Measurements from ENCODE around the gene EPDR1. TPM values are rescaled to one million over a fixed set of nuclear protein-coding genes. Genes with fewer than 3 reads are reported as not detected.

The EPDR1 gene
- total and polyA plus RNA-seq, 2 experiments from 2014 or later, result 4.4 to 13.8 TPM

DNA sequence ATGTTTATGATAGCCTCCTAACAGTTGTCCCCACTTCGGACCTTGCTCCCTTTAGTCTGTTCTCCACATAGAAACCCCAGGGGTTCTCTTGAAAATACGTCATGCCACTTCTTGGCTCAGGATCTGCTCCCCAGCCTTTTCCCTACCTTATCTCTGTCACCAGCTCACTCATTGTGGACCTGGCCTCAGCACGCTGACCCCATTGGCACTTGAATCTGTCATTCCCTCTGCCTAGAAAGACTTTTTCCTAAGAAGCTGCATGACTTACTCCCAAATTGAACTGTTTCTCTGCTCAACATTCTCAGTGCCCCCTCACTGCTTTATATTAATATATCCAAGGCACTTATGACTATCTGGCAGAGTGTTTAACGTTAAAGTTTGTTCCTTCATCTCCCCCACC, 8.4 kb downstream of the EPDR1 start:
- Histone ChIP-seq H2AFZ (no peak overlapping the region), H3K9me2 (ENCODE audit: insufficient read depth) (no peaks in the 10 kb centered on the region), H3K79me2 (replicated peaks; ENCODE audit: insufficient read depth) (0 out of 2 replicates have a peak, but pooled peaks cover 5% of the 10 kb centered on the region), H3K4me1 (ENCODE audit: insufficient read depth) (no peaks in the 10 kb centered on the region), H4K20me1 (replicated peaks; ENCODE audit: insufficient read depth) (no peaks in the 10 kb centered on the region), H3F3A (replicated peaks; ENCODE audit: low read depth) (no peaks in the 10 kb centered on the region), H3K36me3 (ENCODE audit: insufficient read depth) (no peaks in the 10 kb centered on the region), H3K4me2 (no peak overlapping the region), H3K27me3 (ENCODE audit: insufficient read depth) (no peaks in the 10 kb centered on the region), H3K4me3 (no peak overlapping the region), H3K27ac (ENCODE audit: low read depth) (no peak overlapping the region)
- H3K4me1 Mint-ChIP-seq, result no peaks in the 10 kb centered on the region
- H3K36me3 Mint-ChIP-seq (ENCODE audit: low read depth), result no peaks in the 10 kb centered on the region
- ATAC-seq (no peak), DNase-seq (ENCODE audit: low spot score) (no peak)
- H3K27me3 Mint-ChIP-seq (ENCODE audit: insufficient read depth, low read depth, poor library complexity), result no peaks in the 10 kb centered on the region
- H3K27ac Mint-ChIP-seq, result no peak overlapping the region
- TF ChIP-seq ZNF114 (CRISPR knock-in tag; IDR thresholded peaks at IDR 0.05) (no peak), EZH2 (IDR thresholded peaks at IDR 0.05; ENCODE audit: low read depth, unreplicated experiment) (no peak), STAT1 (IDR thresholded peaks at IDR 0.05; ENCODE audit: unreplicated experiment) (no peak)
- TF ChIP-seq, protein P1, sequence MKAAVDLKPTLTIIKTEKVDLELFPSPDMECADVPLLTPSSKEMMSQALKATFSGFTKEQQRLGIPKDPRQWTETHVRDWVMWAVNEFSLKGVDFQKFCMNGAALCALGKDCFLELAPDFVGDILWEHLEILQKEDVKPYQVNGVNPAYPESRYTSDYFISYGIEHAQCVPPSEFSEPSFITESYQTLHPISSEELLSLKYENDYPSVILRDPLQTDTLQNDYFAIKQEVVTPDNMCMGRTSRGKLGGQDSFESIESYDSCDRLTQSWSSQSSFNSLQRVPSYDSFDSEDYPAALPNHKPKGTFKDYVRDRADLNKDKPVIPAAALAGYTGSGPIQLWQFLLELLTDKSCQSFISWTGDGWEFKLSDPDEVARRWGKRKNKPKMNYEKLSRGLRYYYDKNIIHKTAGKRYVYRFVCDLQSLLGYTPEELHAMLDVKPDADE (IDR thresholded peaks at IDR 0.05), result no peak
- TF ChIP-seq, protein P2, sequence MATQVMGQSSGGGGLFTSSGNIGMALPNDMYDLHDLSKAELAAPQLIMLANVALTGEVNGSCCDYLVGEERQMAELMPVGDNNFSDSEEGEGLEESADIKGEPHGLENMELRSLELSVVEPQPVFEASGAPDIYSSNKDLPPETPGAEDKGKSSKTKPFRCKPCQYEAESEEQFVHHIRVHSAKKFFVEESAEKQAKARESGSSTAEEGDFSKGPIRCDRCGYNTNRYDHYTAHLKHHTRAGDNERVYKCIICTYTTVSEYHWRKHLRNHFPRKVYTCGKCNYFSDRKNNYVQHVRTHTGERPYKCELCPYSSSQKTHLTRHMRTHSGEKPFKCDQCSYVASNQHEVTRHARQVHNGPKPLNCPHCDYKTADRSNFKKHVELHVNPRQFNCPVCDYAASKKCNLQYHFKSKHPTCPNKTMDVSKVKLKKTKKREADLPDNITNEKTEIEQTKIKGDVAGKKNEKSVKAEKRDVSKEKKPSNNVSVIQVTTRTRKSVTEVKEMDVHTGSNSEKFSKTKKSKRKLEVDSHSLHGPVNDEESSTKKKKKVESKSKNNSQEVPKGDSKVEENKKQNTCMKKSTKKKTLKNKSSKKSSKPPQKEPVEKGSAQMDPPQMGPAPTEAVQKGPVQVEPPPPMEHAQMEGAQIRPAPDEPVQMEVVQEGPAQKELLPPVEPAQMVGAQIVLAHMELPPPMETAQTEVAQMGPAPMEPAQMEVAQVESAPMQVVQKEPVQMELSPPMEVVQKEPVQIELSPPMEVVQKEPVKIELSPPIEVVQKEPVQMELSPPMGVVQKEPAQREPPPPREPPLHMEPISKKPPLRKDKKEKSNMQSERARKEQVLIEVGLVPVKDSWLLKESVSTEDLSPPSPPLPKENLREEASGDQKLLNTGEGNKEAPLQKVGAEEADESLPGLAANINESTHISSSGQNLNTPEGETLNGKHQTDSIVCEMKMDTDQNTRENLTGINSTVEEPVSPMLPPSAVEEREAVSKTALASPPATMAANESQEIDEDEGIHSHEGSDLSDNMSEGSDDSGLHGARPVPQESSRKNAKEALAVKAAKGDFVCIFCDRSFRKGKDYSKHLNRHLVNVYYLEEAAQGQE (IDR thresholded peaks at IDR 0.05; ENCODE audit: unreplicated experiment), result no peak
- TF ChIP-seq, protein P3, sequence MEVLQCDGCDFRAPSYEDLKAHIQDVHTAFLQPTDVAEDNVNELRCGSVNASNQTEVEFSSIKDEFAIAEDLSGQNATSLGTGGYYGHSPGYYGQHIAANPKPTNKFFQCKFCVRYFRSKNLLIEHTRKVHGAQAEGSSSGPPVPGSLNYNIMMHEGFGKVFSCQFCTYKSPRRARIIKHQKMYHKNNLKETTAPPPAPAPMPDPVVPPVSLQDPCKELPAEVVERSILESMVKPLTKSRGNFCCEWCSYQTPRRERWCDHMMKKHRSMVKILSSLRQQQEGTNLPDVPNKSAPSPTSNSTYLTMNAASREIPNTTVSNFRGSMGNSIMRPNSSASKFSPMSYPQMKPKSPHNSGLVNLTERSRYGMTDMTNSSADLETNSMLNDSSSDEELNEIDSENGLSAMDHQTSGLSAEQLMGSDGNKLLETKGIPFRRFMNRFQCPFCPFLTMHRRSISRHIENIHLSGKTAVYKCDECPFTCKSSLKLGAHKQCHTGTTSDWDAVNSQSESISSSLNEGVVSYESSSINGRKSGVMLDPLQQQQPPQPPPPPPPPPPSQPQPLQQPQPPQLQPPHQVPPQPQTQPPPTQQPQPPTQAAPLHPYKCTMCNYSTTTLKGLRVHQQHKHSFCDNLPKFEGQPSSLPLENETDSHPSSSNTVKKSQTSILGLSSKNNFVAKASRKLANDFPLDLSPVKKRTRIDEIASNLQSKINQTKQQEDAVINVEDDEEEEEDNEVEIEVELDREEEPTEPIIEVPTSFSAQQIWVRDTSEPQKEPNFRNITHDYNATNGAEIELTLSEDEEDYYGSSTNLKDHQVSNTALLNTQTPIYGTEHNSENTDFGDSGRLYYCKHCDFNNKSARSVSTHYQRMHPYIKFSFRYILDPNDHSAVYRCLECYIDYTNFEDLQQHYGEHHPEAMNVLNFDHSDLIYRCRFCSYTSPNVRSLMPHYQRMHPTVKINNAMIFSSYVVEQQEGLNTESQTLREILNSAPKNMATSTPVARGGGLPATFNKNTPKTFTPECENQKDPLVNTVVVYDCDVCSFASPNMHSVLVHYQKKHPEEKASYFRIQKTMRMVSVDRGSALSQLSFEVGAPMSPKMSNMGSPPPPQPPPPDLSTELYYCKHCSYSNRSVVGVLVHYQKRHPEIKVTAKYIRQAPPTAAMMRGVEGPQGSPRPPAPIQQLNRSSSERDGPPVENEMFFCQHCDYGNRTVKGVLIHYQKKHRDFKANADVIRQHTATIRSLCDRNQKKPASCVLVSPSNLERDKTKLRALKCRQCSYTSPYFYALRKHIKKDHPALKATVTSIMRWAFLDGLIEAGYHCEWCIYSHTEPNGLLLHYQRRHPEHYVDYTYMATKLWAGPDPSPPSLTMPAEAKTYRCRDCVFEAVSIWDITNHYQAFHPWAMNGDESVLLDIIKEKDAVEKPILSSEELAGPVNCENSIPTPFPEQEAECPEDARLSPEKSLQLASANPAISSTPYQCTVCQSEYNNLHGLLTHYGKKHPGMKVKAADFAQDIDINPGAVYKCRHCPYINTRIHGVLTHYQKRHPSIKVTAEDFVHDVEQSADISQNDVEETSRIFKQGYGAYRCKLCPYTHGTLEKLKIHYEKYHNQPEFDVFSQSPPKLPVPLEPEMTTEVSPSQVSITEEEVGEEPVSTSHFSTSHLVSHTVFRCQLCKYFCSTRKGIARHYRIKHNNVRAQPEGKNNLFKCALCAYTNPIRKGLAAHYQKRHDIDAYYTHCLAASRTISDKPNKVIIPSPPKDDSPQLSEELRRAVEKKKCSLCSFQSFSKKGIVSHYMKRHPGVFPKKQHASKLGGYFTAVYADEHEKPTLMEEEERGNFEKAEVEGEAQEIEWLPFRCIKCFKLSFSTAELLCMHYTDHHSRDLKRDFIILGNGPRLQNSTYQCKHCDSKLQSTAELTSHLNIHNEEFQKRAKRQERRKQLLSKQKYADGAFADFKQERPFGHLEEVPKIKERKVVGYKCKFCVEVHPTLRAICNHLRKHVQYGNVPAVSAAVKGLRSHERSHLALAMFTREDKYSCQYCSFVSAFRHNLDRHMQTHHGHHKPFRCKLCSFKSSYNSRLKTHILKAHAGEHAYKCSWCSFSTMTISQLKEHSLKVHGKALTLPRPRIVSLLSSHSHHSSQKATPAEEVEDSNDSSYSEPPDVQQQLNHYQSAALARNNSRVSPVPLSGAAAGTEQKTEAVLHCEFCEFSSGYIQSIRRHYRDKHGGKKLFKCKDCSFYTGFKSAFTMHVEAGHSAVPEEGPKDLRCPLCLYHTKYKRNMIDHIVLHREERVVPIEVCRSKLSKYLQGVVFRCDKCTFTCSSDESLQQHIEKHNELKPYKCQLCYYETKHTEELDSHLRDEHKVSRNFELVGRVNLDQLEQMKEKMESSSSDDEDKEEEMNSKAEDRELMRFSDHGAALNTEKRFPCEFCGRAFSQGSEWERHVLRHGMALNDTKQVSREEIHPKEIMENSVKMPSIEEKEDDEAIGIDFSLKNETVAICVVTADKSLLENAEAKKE (CRISPR knock-in tag; IDR thresholded peaks at IDR 0.05), result no peak
- no peak overlapping the region for H3K4me3 Mint-ChIP-seq
- H3K9me3 Mint-ChIP-seq, result no peaks in the 10 kb centered on the region
